GM21367 (cell line): Measurements from ENCODE around the gene PTPRK.

ENCODE experiments used
- ATAC-seq: cut with Tn5 transposase; IDR thresholded peaks from one replicate; pipeline ENCODE4 v1.9.1; 2021; ENCODE audit not compliant: unreplicated experiment

Gene PTPRK

DNA sequence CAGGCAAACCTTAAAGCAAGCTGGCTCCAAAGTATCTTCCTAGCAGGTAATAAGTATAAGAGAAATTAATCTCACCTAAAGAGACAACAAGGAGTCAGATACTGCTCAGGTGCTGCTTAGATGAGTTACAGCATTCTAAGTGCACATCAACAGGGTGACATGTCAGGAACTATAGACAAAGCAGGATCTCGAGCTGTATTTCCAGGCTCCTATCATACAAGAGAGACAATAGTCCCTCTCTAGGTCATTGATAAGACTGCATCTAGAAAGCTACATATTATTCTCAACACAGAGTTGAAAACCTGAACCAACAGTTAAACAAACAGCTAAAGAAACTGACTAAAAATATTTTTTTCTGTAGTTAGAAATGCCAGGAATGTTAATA lies 3.9 kb downstream of the PTPRK start:
- ATAC-seq = no peak

DNA sequence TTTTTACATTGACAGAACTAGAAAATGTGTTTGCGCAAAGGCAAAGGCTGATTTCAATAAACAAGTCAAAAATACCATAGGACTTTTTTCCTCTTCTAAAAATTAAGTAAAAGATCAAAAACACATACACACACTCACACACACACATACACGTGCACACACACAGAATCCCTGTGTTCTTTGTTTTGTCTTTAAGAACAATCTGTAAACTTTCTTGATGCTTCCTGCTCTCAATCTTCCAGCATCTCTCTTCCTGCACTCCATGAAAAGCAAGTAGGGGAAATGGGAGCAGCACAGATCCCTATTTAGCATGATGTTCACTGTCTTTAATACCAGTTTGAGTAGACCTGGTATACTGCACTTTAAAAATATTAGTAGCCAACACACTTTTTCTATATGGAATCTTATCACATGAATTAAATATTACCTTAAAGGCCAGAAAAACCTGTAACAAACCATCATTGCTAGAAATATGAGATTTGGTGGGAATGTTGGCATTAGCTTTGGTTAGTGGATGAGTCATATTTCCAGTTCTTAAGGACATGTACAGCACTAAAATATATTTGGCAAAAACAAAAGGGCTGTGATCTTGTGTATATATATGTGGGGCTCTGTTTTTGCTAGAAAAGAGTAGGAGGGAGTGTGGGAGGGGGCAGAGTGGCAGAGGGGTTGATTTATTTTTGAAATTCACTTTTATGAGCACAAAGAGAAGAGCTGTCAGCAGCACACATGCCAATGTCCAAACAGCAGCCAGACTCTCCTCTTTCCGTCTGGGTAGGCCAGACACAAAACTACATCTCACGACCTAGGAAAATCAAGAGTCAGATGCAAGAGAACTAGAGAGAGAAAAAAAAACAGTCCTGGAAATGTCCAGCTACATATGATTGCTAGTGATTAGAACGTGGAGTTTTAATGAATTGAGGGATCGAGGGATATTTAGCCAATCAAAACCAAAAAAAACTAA lies 4.6 kb downstream of the PTPRK start:
- ATAC-seq = no peak

DNA sequence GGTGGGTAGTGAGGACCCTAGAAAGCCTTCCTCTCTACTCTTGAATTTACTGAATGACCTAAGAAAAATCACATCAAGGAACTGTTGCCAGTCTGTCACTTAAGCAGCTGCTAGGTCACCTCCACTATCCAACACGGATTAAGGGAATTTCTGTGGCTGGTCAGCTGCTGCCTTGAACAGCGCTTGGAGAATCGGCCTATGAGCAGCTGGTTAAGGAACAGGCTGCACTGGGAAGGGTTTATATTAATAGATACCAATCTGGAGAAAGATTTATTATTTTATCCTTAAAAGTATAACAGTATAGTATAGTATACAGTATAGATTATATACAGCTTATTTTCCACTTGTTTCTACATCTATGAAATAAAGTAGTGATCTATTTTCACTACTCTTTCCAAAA lies 6.5 kb downstream of the PTPRK start:
- no peak for ATAC-seq

DNA sequence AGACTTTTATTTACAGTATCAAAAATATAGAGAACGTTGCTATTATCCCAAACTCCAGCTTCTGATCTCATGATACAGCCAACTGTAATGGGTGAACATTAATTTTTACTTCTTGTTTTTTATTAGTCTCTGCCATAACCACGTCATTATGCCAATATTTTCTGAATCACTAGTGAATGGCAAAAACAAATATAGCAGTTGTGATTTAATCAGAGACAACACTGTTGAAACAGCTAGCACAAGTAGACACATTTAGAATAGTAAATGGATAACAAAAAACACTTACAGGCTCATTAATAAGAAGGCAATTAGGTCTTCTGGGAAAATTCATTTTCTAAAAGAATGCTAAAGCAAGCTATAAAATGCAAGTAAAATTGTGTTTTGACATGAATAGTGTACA lies 8.1 kb downstream of the PTPRK start:
- ATAC-seq = no peak

DNA sequence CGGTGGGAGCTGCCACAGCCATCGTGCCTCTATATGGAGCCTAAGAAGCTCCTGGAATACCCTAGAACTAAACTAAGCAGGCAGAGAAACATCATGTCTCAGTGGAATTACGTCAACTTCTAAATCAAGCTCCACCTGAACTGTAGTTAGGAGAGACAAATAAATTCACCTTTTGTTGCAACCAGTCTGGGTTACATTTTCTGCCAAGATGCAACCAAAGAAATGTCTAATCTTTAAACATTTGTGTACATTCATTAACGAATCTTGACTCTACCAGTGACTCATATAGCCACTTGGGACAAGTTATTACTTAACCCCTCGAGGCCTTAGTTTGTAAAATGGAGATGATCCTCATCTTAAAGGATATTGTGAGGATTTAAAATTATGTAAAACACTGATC lies 8.9 kb downstream of the PTPRK start:
- peak; percentile 60 for ATAC-seq

DNA sequence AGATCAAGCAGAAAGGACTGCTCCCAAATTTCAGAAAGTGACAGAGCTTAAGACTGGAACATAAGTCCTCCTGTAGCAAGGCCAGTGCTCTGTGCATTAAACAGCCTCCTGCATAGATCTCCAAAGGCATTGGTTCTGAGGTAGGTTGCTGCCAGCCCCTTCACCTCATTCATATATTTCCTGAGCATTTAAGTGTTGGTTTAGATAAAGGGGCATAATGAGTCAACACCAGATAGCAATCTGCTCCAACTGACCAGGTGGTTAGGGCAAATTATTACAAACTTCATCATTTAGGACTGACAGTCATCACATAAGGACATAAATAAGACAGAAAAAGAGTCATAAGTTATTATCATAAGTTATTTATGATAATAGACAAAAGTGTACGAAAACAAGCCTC lies 10.7 kb downstream of the PTPRK start:
- ATAC-seq = no peak

DNA sequence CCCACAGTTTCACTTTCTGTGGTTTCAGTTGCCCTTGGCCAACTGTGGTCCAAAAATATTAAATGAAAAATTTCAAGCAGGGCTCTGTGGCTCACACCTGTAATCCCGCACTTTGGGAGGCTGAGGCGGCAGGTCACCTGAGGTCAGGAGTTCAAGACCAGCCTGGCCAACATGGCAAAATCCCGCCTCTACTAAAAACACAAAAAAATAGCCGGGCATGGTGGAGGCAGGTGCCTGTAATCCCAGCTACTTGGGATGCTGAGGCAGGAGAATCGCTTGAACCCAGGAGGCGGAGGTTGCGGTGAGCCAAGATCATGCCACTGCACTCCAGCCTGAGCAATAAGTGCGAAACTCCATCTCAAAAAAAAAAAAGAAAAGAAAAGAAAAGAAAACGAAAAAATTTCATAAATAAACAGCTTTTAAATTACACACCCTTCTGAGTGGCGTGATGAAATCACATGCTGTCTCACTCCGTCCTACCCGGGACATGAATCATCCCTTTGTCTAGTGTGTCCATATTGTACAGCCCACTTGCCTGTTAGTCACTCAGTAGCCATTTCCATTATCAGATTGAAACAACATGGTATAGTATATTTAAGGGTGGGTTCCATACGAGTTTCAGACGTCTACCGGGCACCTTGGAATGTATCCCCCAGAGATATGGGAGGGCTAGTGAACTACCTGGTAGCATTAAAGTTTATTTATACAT lies 11.7 kb downstream of the PTPRK start:
- no peak for ATAC-seq

DNA sequence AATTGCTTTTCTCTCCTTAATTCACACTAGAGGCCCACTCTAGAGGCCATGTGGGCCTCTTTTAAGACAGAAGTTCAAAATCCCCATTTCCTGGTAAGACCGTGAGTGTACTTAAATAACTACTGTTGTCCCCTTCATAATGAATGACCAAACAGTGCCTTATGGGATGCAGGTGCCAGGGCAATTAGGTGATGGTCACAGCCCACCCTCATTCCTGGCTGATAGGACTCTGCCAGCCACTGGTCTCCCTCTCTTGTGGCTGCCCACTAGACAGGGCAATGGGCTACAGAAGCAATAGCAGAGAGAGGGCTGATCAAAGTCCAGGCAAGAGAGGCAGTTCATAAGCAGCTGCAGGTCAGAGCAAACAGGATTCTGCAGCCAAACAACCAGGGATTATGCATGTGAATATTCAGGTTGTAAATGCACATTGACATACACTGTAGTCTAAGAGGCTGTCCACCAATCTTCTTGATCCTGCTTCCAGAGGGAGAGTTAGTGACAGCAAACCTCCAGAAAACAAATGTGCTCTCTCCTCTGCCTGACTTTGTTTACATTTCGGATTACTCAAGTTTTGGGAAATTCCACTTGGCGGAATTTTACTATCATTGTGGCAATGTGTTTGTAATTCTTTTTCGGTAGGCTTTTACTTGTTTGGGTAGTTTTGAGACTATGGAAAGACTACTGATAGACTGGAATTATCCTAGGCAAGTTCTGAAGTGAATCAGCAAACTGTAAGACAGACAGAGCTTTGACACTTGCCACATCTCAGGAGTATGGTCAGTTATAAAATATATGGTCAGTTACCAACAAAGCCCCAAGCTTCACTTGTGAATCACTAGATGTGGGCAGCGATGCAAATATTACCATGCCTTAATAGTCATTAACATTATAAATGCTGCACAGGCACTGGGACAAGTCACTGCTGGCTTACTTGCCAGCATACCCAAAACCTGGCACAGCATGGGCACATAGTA lies 12.8 kb downstream of the PTPRK start:
- ATAC-seq = no peak

DNA sequence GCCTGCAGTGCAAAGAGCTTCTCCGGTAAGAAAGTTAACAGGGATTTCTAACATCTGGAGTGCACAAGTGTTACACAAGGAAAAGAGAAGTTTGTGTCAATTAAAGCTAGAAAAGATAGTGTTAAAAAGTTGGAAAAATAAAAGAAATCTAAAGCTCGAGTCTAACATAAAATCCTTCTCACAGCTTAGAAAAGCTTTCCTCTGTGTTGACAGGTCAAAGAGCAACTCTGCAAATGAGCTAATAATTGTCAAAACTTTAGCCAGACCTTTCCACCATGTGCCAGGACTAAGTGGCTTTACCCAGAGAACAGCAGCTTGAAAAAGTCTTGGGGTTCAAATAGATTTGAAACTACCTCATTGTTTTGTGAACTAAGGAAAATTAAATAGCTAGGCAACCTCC lies 14.8 kb downstream of the PTPRK start:
- ATAC-seq = no peak

DNA sequence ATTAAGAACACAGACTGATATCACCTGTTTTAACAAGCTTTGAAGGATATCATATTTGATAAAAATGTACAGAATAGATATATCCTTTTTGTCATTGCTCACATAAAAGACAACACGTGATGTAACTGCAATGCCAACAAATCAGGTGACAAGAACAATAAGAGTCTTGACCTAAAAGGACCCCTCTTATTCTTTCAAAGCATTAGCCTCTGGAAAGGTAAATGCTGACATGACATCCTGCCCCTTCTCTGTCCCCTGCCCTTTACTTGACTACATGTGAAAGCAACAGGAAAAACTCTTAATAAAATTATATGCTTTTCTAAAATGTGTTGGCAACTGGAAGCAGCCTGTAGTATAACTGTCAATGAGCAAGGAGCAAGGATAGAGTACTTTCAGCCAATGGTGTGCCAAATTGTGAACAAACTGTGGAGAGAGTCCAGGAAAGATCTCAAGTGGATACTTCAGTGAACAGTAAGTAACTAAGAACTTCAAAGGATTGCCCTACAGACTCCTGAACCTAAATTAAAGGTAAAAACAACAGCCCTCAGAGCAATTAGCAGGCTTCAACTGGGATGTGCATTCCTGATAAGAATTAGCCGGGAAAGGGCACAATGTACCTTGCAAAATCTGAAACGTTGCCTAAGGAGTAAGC lies 16.3 kb downstream of the PTPRK start:
- no peak for ATAC-seq

DNA sequence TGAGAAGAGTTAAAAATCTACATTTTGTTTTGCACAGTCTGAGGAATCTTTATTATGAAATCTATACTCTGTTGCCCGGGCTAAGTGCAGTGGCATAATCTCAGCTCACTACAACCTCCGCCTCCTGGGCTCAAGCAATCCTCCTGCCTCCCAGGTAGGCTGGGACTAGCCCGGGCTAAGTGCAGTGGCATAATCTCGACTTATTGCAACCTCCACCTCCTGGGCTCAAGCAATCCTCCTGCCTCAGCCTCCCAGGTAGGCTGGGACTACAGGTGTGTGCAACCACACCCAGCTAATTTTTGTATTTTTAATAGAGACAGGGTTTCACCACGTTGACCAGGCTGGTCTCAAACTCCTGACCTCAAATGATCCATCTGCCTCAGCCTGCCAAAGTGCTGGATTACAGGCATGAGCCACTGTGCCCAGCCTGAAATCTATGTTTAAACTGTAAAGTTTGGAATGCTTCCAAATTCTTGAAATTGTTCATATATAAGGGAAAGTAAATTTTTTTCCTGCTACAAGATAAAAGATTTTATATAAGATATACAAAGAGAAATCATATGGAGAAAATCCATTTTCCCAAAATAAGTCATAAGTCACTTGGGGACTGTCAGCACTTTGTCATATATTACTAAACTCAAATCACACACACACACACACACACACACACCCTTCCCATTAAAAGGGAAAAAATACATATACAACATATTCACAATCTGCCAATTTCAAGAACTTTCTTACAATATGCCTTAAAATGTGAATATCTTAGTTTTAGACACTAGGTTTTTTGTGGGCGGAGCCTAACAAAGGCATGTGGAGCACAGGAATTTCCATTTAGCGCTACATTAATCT lies 19.4 kb downstream of the PTPRK start:
- no peak for ATAC-seq

DNA sequence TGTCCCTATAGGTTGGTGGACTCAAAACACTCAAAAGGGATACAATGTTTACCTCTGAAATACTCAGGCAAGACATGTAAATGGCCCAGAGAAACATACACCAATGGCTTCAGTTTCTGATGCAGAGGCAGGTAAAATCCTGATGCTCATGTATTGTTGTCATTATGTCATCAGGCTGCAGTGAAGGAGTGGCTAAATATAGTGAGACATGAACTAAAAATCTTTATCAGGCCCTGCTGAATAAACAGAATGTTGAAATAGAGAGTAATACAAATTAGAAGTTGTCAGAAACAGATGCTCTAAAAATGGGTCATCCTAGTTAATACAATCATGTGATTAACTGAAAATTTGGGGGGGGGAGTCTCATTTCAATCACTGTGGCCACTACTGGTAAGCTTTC lies 20.4 kb downstream of the PTPRK start:
- no peak for ATAC-seq

DNA sequence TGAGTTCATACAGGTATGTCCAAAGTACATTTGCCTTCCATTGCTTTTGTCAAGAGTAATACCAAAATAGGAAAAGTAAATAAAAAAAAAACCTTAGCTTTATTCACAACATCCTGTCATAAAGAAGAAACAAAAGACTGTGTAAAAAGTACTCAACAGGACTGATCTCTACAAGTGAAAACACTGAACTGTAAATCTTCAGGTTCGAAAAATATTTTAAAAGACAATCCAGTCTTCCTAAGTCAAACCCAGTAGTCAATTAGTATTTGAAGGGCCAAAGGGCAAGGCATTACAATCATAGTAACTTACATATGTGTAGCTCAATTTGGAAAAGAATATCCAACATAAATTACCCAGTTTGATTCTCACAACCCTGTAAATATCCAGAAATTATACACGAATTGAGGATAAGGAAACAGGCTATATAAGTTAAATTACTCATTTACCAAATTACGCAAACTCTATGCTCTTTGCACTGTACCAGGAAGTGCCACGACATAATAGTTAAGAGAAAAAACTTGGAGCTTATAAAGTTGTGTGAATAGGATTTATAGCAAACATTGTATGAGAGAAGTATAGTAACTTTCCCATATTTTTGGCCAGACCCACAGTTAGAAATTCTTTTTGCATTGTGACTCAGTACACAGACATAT lies 21.2 kb downstream of the PTPRK start:
- no peak for ATAC-seq

DNA sequence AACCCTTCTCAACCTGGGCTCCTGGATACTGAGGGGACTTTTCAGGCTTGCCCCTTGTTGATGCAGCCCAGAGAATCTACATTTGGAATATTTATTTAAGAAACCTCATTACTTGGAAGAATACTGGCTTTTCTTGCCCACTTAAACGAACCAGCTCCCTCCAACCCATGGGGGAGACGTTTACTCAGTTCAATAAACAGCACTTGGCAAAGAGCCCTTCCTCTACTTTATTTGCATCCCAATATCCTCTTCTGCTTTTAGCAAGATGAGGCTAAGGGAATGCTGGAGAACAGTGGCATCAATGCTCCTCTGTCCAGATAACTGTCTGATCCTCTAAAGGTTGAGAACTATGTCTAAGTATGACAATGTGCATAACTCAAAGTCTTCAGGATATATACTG lies 22.2 kb downstream of the PTPRK start:
- ATAC-seq = no peak

DNA sequence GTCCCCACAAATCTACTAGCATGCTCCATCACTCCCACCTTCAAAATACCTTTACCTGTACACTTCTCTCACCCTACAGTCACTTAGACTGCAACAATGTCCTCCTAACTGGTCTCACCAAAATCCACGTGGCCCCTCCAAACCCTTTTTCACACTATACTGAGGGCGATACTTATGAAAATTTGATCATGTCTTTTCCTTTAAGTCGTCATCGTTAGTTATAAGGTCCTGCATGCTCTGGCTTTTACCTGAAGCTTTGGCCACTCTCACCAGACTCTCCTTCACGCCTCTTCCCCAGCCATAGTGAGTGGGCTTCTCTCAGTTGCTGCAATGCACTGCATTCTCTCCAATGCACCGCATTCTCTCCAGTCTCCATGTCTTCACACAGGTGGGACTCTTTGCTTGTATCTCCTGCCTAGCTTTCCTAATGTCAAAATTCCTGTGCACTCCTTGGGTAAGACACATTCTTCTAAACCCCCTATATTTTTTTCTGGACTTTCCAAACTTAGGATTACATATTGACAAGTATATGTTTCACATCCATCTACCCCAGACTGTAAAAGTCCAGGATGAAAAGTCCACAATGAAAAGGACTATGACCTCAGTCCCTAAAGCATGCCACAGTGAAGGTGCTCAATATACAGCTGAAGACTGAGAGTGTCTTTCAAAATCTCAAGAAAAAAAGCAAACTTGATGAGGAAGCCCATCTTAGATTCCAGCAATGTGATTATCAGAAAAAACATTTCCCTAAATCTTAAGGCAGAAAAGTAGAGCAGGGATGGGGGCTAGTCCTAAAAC lies 24.7 kb downstream of the PTPRK start:
- no peak for ATAC-seq

DNA sequence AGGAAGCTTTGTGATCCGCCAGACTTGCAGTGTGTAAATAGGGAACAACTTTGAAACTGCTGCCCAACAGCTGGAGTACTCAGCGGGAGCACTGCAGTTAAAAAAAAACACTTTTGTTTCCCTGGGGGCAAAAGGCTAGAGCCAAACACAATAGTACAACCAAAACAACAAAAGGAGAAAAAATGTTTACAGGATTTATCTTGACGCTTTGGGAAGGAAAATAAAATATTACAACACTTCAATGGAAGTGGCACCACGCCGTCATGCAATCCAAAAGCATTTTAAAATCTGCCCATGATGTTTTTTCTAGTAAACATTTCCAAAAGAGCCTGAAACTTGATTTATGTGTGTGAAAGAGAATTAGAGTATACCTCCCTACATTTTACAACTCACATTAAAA lies 26.0 kb downstream of the PTPRK start:
- no peak for ATAC-seq

DNA sequence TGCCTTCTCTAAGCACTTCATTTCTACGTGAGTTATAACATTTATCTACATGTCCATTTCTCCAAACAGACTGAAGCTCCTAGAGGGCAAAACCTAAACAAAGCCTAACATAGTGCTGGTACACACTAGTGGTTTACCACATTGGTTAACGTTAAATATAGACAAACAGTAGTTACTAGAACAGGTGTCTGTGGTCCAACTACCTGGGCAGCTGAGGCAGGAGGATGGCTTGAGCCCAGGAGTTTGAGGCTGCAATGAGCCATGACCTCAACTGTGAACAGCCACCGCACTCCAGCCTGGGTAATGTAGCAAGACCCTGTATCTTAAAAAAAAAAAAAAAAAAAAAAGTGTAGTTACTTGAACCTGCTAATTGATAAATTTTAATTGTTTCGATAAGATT lies 26.5 kb downstream of the PTPRK start:
- ATAC-seq = peak; percentile 54

DNA sequence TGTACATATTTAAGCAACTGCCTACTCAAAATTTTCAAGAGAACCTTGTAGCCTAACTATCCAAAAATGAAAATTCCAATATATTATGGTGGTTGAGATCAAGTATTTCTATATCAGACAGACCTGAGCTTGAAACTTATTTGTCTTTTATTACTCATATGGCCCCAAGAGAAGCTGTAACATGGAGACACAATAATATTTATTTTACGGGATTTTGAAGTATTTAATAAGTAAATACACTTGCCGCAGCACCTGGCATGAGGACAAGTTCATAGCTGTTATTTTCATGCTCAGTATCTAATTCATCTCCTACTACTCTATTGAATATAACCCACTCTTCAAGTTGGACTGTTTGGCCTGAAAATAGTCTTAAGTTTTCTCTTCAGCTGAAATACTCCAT lies 28.0 kb downstream of the PTPRK start:
- ATAC-seq = no peak
